A549 treated with GW870086 at 1 μM for 4 hours (cell line): Measurements from ENCODE around the gene NRP1. TPM values are rescaled to one million over a fixed set of nuclear protein-coding genes. Genes with fewer than 3 reads are reported as not detected.

Experiments used
- total RNA-seq: library from RNA; stranded (reverse); fragments of 200-300 nt; extraction: Qiagen RNA extraction; gene quantifications from 5 replicates; pipeline ENCODE4 v1.2.3, GENCODE V29; 2022; ENCODE audit warnings: low read depth

Gene NRP1
- 67.9 to 94.2 TPM (median 79.5 TPM) in 5 replicates for total RNA-seq

GRCh38 chr10:33334153-33334804 is at the start of gene NRP1:
TSS of gene NRP1 (minus strand) at chr10:33334667. CDS start at chr10:33334382, 285 bp downstream.

